Panc1 (cell line): ENCODE data around the gene RNF38. TPM values are rescaled to one million over a fixed set of nuclear protein-coding genes. Genes with fewer than 3 reads are reported as not detected.

Source experiments
- ATAC-seq: fragments of 200-7000 bp; cut with Tn5 transposase; 2 replicates; pipeline ENCODE4 v1.9.1; 2020; ENCODE audit warnings: mild to moderate bottlenecking, moderate library complexity
- BruUV-seq: library from RNA; stranded (reverse); fragments of 400-500 nt; replicated peaks from 2 replicates; lab custom pipeline; 2021; lab: Mats Ljungman, UMichigan
- CTCF ChIA-PET: fragments of 300-600 bp; sonication (Branson Sonifier 250); formaldehyde crosslinking; loops from one replicate; lab custom pipeline; 2022; ENCODE audit warnings: antibody characterized with exemption; lab: Charles Lee
- POLR2A ChIA-PET: fragments of 300-600 bp; sonication (Branson Sonifier 250); formaldehyde crosslinking; loops from one replicate; lab custom pipeline; 2022; ENCODE audit warnings: antibody characterized with exemption; lab: Charles Lee
- DNase-seq: peaks from one replicate; pipeline ENCODE4 v3.0.0-alpha.2; 2010; ENCODE audit warnings: low read depth, low spot score
- H3K27ac ChIP-seq: 2 replicates; pipeline ENCODE4 v1.5.1; 2011; ENCODE audit warnings: mild to moderate bottlenecking, low read length, inconsistent platforms
- H3K27me3 ChIP-seq: fragments of 200-500 bp; sonication (Bioruptor generic); 2 replicates; pipeline ENCODE4 v1.6.0; 2014; ENCODE audit warnings: low read length, inconsistent platforms; ENCODE audit not compliant: control insufficient read depth, insufficient read depth
- H3K36me3 ChIP-seq: fragments of 200-500 bp; sonication (Bioruptor generic); 2 replicates; pipeline ENCODE4 v1.5.1; 2014; ENCODE audit warnings: inconsistent platforms, mild to moderate bottlenecking, low read length, moderate library complexity; ENCODE audit not compliant: control insufficient read depth, insufficient read depth
- H3K4me1 ChIP-seq: 2 replicates; pipeline ENCODE4 v1.5.1; 2011; ENCODE audit warnings: inconsistent platforms, mild to moderate bottlenecking, low read length, moderate library complexity; ENCODE audit not compliant: control insufficient read depth, insufficient read depth
- H3K4me3 ChIP-seq, 2 experiments: 2 replicates each; pipeline ENCODE4 v1.5.1; 2011 to 2012; ENCODE audit warnings: low read depth in 2 of 2, low read length in 2 of 2, mild to moderate bottlenecking in 2 of 2, inconsistent platforms in 1 of 2, moderate library complexity in 1 of 2
- H3K9me3 ChIP-seq: fragments of 200-500 bp; sonication (Bioruptor generic); 2 replicates; pipeline ENCODE4 v1.5.1; 2014; ENCODE audit warnings: low read depth, mild to moderate bottlenecking, inconsistent platforms, low read length, moderate library complexity; ENCODE audit not compliant: control insufficient read depth, insufficient read depth
- POLR2AphosphoS5 ChIP-seq: IDR thresholded peaks from 2 replicates; pipeline ENCODE4 v1.6.1; 2012; ENCODE audit warnings: mild to moderate bottlenecking, low read depth, low read length, moderate library complexity
- REST ChIP-seq, 2 experiments: IDR thresholded peaks; 2 replicates each; pipeline ENCODE4 v1.6.1; 2011 to 2012; ENCODE audit warnings: low read depth in 2 of 2, control low read depth in 1 of 2, low read length in 1 of 2, mild to moderate bottlenecking in 1 of 2, moderate library complexity in 1 of 2; ENCODE audit not compliant: insufficient read depth in 1 of 2
- SIN3A ChIP-seq: IDR thresholded peaks from 2 replicates; pipeline ENCODE4 v1.6.1; 2012; ENCODE audit warnings: low read depth, mild to moderate bottlenecking, low read length, moderate library complexity, borderline replicate concordance; ENCODE audit not compliant: insufficient read depth
- TCF7L2 ChIP-seq: IDR thresholded peaks from 2 replicates; pipeline ENCODE4 v1.6.1; 2011; ENCODE audit warnings: mild to moderate bottlenecking, low read depth, low read length, inconsistent platforms
- in situ Hi-C: cut with HindIII; loops from 2 replicates; pipeline ENCODE4 v1.10.0; 2016; ENCODE audit warnings: low sequenced_read_pairs, low pct_unique_long_range_greater_than_20kb
- intact Hi-C: fragments of 100-400 bp; cut with micrococcal nuclease; formaldehyde crosslinking; loops from one replicate; pipeline ENCODE4 v1.10.0; 2022; ENCODE audit not compliant: unreplicated experiment
- total RNA-seq: library from RNA; stranded (reverse); gene quantifications from one replicate; pipeline ENCODE4 v1.2.1, GENCODE V29; 2021; ENCODE audit not compliant: unreplicated experiment
- TF ChIP-seq, protein P1 (sequence below): fragments of 450-650 bp; IDR thresholded peaks from 2 replicates; pipeline ENCODE4 v1.5.1; 2017; ENCODE audit warnings: mild to moderate bottlenecking

Gene RNF38
- total RNA-seq, 1 experiment from 2014 or later = 78.0 TPM

DNA sequence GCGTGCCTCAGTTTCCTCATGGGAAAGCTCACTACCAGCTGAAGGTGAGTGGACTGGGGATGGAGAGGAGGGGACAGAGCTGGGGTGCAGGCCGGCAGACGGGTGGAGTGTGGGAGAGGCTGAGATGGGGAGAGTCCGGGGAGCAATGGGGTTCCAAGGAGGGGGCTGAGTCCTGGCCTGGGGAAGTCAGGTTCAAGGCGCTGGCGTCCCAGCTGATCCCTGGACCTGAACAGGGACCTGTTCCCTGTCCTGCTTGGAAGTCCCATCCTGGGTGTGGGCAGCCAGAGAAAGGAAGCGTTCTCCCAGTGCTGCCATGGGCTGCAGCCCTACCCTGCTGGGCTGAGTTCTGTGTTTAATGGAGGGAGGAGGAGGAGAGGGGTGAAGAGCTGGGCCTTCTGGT, 80.9 kb downstream of the RNF38 start:
- Histone ChIP-seq H3K36me3 (no peaks in the 10 kb centered on the region), H3K4me1 (peaks cover 36% of the 10 kb centered on the region), H3K27me3 (no peaks in the 10 kb centered on the region), H3K27ac (peak overlapping the region; percentile 42), H3K4me3 (no peak overlapping the region), H3K9me3 (no peaks in the 10 kb centered on the region)
- no TSS peak for BruUV-seq
- TF ChIP-seq SIN3A (no peak), TCF7L2 (no peak), POLR2AphosphoS5 (no peak)
- TF ChIP-seq, protein P1, sequence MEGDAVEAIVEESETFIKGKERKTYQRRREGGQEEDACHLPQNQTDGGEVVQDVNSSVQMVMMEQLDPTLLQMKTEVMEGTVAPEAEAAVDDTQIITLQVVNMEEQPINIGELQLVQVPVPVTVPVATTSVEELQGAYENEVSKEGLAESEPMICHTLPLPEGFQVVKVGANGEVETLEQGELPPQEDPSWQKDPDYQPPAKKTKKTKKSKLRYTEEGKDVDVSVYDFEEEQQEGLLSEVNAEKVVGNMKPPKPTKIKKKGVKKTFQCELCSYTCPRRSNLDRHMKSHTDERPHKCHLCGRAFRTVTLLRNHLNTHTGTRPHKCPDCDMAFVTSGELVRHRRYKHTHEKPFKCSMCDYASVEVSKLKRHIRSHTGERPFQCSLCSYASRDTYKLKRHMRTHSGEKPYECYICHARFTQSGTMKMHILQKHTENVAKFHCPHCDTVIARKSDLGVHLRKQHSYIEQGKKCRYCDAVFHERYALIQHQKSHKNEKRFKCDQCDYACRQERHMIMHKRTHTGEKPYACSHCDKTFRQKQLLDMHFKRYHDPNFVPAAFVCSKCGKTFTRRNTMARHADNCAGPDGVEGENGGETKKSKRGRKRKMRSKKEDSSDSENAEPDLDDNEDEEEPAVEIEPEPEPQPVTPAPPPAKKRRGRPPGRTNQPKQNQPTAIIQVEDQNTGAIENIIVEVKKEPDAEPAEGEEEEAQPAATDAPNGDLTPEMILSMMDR = no peak
- in situ Hi-C loops = no loop called here
- ChIA-PET POLR2A (no interaction called here), CTCF (interaction anchor here (0.6 to 2.2 kb wide), 2 partner anchors 10 to 43 kb away, joined by 3 to 10 read pairs; no protein-coding TSS in a partner anchor)
- intact Hi-C loops = no loop called here
- no peak for ATAC-seq
- no peak for DNase-seq

DNA sequence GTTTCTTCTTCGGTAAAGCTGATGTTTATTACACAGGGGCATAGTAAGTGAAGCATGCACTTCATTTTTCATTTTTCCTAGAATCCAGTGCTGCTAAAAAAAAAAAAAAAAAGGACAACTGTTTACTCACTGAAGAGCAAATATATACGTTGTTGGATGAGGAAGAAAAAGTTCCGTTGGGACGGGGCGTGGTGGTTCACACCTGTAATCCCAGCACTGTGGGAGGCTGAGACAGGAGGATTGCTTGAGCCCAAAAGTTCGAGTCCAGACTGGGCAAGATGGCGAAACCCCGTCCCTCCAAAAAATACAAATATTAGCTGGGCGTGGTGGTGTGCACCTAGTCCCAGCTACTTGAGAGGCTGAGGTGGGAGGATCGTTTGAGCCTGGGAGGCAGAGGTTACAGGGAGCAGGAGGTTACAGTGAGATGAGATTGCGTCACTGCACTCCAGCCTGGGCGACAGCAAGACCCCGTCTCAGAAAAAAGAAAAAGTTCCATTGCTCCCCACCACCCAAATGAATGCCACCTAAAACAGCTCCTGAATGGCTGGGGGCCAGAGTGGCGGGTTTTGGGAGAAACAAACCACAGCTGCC, 81.8 kb downstream of the RNF38 start:
- ChIA-PET POLR2A (no interaction called here), CTCF (interaction anchor here (1.4 to 2.2 kb wide), 2 partner anchors 11 kb away, joined by 9 to 10 read pairs; no protein-coding TSS in a partner anchor)
- Histone ChIP-seq H3K4me1 (peaks cover 36% of the 10 kb centered on the region), H3K9me3 (no peaks in the 10 kb centered on the region), H3K4me3 (no peak overlapping the region), H3K27ac (peak overlapping the region; percentile 67), H3K27me3 (no peaks in the 10 kb centered on the region), H3K36me3 (no peaks in the 10 kb centered on the region)
- in situ Hi-C loops = no loop called here
- no peak for ATAC-seq
- intact Hi-C loops = no loop called here
- DNase-seq = no peak
- BruUV-seq = no TSS peak
- TF ChIP-seq TCF7L2 (no peak), REST (IDR thresholded peaks at IDR 0.05; ENCODE audit: insufficient read depth in 1 of 2, low read depth in 2 of 2, low read length in 1 of 2) (no peak), SIN3A (no peak), POLR2AphosphoS5 (no peak)
- TF ChIP-seq, protein P1 = no peak
